ENCODE data around the gene YTHDC2. TPM values are rescaled to one million over a fixed set of nuclear protein-coding genes. Genes with fewer than 3 reads are reported as not detected.

Gene YTHDC2
- total RNA-seq, 1 donor from 2014 or later = 28.6 TPM

DNA sequence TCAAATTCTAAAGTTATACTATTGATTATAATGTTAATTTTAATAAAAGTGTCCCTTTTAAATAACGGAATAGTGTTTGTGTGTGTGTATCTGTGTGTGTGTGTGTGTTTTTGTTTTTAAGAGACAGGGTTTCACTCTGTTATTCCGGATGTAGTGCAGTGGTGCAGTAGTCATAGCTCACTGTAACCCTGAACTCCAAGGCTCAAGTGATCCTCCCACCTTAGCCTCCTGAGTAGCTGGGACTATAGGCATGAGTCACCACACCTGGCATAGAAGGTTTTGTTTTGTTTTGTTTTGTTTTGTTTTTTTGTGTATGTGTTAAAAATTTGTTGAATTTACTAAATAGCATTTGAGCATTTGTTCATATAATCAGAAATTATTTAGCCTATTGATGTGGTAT, 64.6 kb downstream of the YTHDC2 start:
- H3K4me3 Mint-ChIP-seq (ENCODE audit: unreplicated experiment) = no peak overlapping the region
- H3K36me3 Mint-ChIP-seq (ENCODE audit: low read depth, unreplicated experiment) = peaks cover 21% of the 10 kb centered on the region
- TF ChIP-seq, protein P1, sequence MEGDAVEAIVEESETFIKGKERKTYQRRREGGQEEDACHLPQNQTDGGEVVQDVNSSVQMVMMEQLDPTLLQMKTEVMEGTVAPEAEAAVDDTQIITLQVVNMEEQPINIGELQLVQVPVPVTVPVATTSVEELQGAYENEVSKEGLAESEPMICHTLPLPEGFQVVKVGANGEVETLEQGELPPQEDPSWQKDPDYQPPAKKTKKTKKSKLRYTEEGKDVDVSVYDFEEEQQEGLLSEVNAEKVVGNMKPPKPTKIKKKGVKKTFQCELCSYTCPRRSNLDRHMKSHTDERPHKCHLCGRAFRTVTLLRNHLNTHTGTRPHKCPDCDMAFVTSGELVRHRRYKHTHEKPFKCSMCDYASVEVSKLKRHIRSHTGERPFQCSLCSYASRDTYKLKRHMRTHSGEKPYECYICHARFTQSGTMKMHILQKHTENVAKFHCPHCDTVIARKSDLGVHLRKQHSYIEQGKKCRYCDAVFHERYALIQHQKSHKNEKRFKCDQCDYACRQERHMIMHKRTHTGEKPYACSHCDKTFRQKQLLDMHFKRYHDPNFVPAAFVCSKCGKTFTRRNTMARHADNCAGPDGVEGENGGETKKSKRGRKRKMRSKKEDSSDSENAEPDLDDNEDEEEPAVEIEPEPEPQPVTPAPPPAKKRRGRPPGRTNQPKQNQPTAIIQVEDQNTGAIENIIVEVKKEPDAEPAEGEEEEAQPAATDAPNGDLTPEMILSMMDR (IDR thresholded peaks at IDR 0.05; ENCODE audit: unreplicated experiment) = no peak
- H3K27me3 Mint-ChIP-seq (ENCODE audit: unreplicated experiment) = no peaks in the 10 kb centered on the region
- peaks cover 4% of the 10 kb centered on the region for H3K9me3 Mint-ChIP-seq (ENCODE audit: unreplicated experiment)
- H3K4me1 Mint-ChIP-seq (ENCODE audit: unreplicated experiment) = peaks cover 8% of the 10 kb centered on the region
- DNase-seq (ENCODE audit: low spot score) = no peak
- H3K27ac Mint-ChIP-seq (ENCODE audit: unreplicated experiment) = no peak overlapping the region

DNA sequence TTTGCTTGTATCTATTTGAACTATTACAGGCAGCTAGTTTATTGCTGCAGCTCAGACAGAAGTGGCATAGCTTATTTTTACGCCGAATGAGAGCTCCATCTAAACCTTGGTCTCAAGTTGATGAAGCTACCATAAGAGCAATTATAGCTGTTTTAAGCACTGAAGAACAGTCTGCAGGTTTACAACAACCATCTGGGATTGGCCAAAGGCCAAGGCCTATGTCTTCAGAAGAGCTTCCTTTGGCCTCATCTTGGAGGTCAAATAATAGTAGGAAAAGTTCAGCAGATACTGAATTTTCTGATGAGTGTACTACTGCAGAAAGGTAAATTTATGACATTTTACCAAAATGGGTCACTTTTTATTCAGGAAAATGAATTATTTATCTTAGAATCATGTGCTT, 67.9 kb downstream of the YTHDC2 start:
- no peak for DNase-seq (ENCODE audit: low spot score)

DNA sequence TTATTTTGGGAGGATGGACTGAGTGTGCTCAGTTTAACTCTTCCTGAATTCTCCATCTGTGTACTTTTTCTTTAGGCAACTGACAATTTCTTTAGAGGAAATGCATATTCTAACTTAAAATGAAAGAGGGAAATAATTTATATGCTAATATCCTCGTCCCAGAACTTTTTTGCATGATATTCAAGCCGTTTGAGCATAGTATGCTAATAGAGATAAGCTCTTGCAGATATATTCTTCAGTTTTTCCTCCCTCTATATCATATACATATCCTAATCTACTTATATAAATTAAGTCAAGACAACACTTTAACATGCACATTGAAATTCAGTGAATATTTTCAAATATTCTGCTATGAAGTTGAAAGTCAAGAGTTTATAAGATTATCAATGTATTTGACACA, 84.7 kb downstream of the YTHDC2 start:
- TF ChIP-seq, protein P1 (IDR thresholded peaks at IDR 0.05; ENCODE audit: unreplicated experiment) = no peak
- H3K9me3 Mint-ChIP-seq (ENCODE audit: unreplicated experiment) = no peaks in the 10 kb centered on the region
- no peak for DNase-seq (ENCODE audit: low spot score)
- no peaks in the 10 kb centered on the region for H3K27me3 Mint-ChIP-seq (ENCODE audit: unreplicated experiment)
- H3K27ac Mint-ChIP-seq (ENCODE audit: unreplicated experiment) = no peak overlapping the region
- no peak overlapping the region for H3K4me3 Mint-ChIP-seq (ENCODE audit: unreplicated experiment)
- peaks cover 5% of the 10 kb centered on the region for H3K36me3 Mint-ChIP-seq (ENCODE audit: low read depth, unreplicated experiment)
- H3K4me1 Mint-ChIP-seq (ENCODE audit: unreplicated experiment) = no peaks in the 10 kb centered on the region

More for the DNA sequence above, 67.9 kb downstream of the YTHDC2 start:
- H3K27me3 Mint-ChIP-seq (ENCODE audit: unreplicated experiment) = no peaks in the 10 kb centered on the region
- no peak overlapping the region for H3K4me3 Mint-ChIP-seq (ENCODE audit: unreplicated experiment)
- no peaks in the 10 kb centered on the region for H3K4me1 Mint-ChIP-seq (ENCODE audit: unreplicated experiment)
- H3K9me3 Mint-ChIP-seq (ENCODE audit: unreplicated experiment) = no peaks in the 10 kb centered on the region
- no peak overlapping the region for H3K27ac Mint-ChIP-seq (ENCODE audit: unreplicated experiment)
- peaks cover 5% of the 10 kb centered on the region for H3K36me3 Mint-ChIP-seq (ENCODE audit: low read depth, unreplicated experiment)
- TF ChIP-seq, protein P1 (IDR thresholded peaks at IDR 0.05; ENCODE audit: unreplicated experiment) = no peak

DNA sequence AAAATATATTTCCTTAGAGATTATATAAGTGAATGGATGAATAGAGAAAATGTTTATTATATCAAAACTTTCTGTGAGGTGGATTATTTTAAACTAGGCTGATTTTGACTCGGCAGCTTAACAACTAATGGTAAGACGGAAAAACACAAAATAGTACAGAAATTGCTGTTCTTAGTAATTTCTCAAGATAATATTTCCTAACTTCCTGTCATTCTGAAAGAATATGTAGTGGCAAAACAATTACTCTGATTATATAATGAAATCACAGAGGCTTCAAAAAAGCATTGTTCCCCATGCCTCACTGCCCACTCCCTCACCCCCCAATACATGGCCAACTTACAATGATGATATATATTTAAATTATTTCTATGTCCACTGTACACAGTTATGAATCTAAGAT, 85.4 kb downstream of the YTHDC2 start:
- Mint-ChIP-seq H3K27ac (ENCODE audit: unreplicated experiment) (no peak overlapping the region), H3K9me3 (ENCODE audit: unreplicated experiment) (no peaks in the 10 kb centered on the region), H3K27me3 (ENCODE audit: unreplicated experiment) (no peaks in the 10 kb centered on the region), H3K36me3 (ENCODE audit: low read depth, unreplicated experiment) (peaks cover 5% of the 10 kb centered on the region), H3K4me3 (ENCODE audit: unreplicated experiment) (no peak overlapping the region), H3K4me1 (ENCODE audit: unreplicated experiment) (no peaks in the 10 kb centered on the region)
- DNase-seq (ENCODE audit: low spot score) = no peak
- TF ChIP-seq, protein P1 (IDR thresholded peaks at IDR 0.05; ENCODE audit: unreplicated experiment) = no peak

DNA sequence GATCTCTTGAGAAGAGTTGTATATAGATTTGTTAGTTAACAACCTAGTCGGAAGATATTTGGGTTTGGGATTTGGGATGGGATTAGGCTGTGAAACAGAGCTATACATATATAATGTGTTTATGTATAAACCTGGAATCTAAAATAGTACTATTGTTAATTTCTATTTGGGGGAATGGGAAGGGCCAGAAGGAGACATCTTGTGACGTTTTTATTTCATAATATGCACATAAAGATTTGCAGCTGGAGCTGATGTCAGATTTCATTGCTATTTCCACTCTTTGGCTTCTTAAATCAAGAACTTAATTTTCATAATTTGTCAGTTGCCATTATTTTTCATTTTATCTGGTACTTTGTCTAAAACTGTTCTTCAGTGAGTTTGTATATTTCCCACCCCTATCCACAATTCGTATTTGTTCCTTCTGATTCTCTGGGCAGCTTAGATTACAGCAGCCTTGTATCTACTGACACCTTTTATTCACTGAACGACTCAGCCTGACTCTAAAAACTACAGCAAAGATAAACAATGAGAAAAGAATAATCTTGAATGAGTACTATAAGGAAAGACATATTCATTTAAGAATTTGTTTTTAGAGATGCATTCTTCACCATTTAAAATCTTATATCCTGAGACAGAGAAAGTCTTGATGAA, 86.9 kb downstream of the YTHDC2 start:
- H3K36me3 Mint-ChIP-seq (ENCODE audit: low read depth, unreplicated experiment) = no peaks in the 10 kb centered on the region

More for the DNA sequence above, 86.9 kb downstream of the YTHDC2 start:
- no peak for DNase-seq (ENCODE audit: low spot score)
- H3K4me1 Mint-ChIP-seq (ENCODE audit: unreplicated experiment) = no peaks in the 10 kb centered on the region
- no peaks in the 10 kb centered on the region for H3K9me3 Mint-ChIP-seq (ENCODE audit: unreplicated experiment)
- H3K27me3 Mint-ChIP-seq (ENCODE audit: unreplicated experiment) = no peaks in the 10 kb centered on the region
- H3K4me3 Mint-ChIP-seq (ENCODE audit: unreplicated experiment) = no peak overlapping the region
- TF ChIP-seq, protein P1 (IDR thresholded peaks at IDR 0.05; ENCODE audit: unreplicated experiment) = no peak
- H3K27ac Mint-ChIP-seq (ENCODE audit: unreplicated experiment) = no peak overlapping the region

Data from endothelial cell (in vitro differentiated cells).